A549 (cell line): ENCODE measurements around the gene FAM120B.

ENCODE experiments used
- CBX2 ChIP-seq: fragments of 200-600 bp; sonication (generic); IDR thresholded peaks from 2 replicates; pipeline ENCODE4 v1.6.1; 2016; ENCODE audit warnings: low read depth, mild to moderate bottlenecking, borderline replicate concordance
- CTCF ChIP-seq: fragments of >200 bp; sonication (Bioruptor Twin); formaldehyde crosslinking; IDR thresholded peaks from 3 replicates; pipeline ENCODE4 v1.5.1; 2016

- no peak for TF ChIP-seq CBX2
- TF ChIP-seq CTCF, result no peak
Measured at GRCh38 chr6:170297576-170298330, 8.8 kb upstream of the FAM120B start.
